Activated T-helper 1 cell treated with Interleukin-2 at 50 U/mL for 16 hours (primary cell): Measurements from ENCODE around the gene XPR1.
A peak's percentile ranks its signal among the peaks of the same experiment; 100 is the strongest.

Experiments
- DNase-seq: peaks from one replicate; pipeline ENCODE4 v3.0.0-alpha.2; 2020; ENCODE audit warnings: low read depth

XPR1 gene

DNA sequence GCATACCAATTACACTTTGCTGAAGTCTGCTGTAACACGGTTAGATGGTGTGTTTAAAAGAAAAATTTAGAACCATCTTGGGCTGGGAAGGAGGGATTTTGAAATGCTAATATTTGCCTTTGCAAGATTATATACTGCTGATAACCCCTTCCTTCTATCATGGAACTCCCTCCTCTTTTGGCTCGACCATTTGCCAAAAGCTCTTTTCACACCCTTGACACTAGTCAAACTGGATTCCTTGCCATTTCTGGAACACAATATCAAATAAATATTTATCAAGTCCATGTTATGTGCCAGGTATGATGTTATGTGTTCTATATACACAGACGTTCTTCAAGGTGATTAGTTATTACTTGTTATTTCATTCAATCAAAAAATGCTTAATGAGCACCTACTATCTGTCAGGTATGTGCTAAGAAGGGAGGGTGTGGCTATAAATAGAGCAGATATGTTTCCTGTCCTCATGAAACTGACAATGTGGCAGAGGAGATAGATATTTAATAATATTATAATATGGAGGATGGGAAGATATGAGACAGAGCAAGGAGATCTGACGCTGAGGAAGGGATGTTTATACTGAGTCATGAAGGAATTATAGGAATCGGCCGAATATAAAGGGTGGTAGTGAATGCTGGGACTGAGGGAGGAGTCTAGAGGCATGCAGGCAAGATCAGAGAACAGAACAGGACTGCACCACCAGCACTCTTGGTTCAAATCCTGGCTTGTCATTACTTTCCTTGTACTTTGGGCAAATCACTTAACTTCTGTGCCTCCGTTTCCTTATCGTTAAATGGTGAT lies 16.1 kb upstream of the XPR1 start:
- no peak for DNase-seq

DNA sequence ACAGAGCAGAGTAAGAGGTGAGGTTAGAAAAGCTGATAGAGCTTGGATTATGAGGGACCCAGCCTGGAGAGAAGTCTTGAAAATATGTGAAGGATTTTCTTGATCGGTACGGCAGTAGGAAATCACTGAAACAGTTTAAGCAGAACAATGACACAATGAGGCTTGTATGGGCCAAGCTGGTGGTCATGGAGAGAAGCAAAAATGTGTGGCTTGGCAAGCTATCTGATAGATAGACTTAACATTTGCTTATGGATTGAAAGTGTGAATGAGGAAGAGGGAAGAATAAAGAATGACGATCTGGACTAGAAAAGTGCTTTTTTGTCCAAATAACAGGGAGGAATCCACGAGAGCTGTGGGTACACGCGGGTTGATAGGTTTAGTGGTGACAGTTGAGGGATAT lies 15.4 kb upstream of the XPR1 start:
- DNase-seq: no peak

GRCh38 chr1:180617774-180618395 lies 13.9 kb upstream of the XPR1 start:
- no peak for DNase-seq

GRCh38 chr1:180620581-180620980 lies 11.2 kb upstream of the XPR1 start:
- no peak for DNase-seq

DNA sequence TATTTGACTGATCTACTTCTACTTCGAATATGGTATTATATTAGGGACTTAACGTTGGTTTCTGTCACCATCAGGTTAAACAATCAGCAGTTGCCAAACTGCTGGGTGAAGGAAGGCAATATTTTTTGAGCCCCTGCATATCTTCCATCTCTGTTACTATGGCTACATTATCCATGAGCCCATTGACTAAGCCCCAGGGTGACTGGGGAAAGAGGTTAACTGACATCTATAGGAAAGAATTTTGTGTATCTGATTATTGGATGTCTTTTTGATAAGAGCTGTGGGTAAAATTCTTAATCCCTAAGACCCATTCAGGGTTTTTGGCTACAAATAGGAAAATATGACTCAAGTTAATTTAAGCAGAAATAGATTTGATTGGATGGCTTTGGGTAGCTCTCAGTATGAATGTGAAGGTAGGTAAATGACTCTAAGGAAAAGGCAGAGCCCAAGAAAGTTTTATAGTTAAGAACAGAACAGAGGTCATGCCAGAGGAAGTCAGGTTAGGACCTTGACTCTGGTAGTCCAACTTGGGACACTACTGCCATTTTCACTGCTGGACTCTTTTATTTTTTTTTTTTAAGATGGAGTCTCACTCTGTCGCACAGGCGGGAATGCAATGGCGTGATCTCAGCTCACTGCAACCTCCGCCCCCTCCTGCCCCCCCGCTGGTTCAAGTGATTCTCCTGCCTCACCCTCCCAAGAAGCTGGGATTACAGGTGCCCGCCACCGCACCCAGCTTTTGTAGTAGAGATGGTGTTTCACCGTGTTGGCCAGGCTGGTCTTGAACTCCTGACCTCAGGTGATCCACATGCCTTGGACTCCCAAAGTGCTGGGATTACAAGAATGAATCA lies 8.9 kb upstream of the XPR1 start:
- DNase-seq: no peak

- DNase-seq: no peak
These were observed 8.1 kb upstream of the XPR1 start for GRCh38 chr1:180623579-180624347.

DNA sequence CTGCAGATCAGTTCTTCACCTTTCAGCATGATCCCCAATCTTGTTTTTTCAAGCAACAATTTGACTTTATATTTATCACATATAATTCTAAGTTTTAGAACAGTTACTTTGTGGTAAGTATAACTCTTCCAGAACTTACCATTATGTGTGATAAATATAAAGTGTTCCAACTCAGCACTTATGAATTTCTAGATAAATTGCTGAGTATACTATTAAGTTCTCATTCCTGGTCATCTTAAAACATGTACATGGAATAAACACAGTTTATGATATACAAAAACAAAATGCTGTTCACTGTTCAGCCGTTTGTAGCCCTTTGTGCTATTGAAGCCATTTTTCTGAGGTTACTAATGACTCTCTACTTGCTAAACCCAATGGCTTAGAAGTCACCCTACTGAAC lies 5.1 kb upstream of the XPR1 start:
- DNase-seq: no peak

DNA sequence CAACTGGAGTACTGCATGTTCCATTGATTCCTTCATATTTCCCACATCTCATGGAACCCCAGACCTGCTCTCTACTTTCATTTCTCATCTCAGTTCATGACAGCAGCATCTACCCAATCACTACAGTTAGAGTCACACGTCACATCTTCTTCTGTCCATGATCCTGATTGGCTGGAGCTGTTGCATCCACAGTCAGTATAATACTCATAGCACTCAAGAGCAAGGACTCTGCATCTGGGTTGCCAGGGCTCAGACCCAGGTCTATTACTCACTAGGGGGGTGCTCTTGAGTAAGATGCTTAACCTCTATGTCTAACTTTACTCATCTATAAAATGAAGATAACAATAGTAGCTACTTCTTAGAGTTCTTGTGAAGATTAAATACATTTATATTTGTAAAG lies 4.4 kb upstream of the XPR1 start:
- DNase-seq: no peak

DNA sequence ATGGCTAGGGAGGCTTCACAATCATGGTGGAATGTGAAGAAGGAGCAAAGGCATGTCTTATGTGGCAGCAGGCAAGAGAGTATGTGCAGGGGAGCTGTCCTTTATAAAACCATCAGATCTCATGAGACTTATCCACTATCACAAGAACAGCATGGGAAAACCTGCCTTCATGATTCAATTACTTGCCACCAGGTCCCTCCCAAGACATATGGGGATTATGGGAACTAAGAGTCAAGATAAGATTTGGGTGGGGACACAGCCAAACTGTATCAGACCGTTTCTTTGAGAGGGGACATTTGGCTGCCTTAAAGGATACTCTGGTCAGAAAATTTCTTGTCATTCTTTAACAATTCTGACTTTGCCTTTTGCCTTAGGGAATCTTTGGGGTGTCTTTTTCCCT lies 3.2 kb upstream of the XPR1 start:
- no peak for DNase-seq

DNA sequence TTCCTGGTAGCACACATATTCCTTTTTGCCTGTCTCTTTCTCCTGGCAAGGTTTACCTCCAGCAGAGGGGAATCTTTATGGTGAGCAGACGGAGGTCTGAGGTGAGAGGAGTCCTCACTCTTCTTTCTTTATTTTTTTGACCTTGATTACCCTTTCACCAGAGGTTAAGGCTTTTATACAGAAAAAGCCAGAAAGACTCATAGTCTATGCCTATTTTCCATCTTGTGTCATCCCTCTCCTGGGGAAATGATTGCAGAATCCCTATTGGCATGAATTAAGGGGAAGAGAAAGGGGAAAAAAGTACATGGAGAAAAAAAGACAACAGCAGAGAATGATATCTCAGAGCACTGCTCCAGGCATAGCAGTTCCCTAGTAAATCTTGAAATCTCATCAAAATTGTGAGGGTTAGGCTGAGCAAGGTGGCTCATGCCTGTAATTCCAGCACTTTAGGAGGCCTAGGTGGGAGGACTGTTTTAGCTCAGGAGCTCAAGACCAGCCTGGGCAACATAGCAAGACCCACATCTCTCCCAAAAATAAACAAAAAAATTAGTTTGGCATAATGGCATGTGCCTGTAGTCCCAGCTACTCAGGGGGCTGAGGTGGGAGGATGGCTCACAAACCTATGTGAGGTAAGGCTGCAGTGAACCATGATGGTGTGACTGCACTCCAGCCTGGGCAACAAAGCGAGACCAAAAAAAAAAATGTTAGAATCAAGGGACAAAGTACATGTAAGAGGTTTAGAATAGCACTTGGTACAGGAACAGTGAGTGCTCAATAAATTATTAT lies 1.2 kb upstream of the XPR1 start:
- no peak for DNase-seq

DNA sequence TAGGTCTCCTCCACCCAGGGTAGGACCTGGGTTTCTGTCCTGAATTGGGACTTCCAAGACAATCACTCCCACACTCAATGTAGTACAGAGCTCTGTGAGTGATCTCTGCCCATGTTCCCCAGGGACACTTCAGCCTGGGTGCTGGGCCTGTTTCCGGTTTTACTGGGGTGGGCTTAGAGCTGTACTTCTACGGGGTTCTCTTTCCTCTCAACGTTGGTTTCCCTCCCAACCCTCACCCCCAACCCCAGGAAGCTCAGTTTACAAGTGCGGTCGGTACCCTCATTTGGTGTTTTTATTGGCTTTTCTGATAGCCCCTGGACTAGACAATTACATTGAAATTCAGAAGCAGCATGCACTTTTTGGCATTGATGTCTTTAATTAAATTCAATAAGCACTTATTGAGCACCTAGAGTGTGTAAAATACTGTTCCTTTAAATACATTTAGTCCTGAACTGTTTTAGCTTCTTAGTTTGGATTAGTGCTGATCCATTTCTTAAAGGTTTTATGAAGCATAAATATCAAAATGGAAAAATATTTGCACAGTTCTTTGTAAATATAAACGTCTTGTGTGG lies 542 bp upstream of the XPR1 start:
- no peak for DNase-seq

DNA sequence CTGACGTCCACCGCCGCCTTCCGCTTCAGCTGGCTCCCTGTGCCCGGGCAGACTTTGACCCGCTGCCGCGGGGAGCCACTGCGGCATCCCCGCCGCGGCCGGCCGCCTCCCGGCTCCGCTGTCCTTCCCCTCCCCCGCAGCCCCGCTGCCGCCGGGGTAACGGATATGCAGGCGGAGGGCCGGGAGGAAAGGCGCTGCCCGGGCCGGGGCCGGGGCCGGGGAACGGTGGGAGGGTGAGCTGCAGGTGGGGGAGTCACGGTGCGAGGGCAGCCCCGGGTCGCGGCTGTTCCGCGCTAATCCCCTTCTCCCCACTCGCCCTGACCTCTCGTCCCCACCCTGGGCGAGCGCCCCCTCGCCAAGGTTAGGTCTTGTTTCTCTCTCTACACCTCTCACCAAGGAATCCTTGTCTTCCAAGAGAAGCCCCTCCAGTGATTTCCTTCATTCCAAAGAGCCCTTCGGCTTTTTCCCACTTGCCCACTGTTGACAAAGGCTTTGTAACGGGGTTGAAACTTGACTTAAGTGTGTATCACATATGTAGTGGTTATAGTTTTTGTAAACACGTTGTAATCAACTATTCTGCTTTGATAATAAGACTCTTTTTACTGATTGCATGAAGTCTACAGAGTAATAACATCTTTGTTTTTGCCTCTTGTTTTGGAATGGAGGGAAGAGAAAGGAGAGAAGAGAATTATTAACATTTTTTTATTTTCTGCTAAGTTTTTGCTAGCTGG lies 669 bp downstream of the XPR1 start:
- DNase-seq: peak; percentile 45

DNA sequence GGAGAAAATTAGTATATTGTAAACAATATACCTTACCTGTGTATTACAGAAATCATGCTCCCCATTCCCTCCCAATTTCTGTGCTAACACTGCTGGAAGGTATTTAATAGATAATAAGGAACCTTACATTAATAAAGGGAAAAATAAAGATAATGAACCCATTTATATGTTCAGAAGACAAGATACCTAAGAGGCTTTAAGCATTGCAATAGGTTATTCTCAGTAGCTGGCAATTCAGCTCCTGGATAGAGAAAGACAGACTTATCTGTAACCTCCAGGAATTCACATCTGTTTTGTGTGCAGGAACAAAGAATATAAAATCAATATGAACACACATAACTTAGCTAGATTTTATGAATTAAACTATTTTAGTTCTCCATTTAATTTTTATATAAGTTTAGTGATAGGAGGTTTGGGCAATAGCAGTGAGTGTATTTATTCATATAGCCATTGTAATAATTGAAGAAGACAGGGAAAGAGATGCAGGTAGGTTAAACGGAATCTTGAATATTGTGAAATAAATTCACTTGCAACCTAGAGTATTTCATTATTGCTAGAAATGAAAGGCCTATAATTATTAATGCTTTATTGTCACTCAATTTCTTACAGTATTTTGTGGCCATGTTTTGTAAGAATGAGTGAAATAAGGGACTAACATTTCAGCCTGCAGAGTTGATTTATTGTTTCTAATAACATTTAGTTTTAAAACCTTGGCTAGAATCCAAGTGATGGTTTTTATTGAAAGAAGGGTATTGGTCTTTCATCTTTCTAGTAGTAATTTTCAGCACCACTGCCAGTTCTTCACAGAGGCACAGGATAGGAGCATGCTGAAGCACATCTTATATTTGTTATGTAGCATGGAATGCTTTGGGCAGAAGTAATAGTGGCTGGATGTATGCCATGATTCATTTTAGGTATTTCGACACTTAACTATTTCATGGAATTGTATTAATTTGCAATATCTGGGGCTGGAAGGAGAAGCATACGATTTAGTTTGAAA lies 1.5 kb downstream of the XPR1 start:
- DNase-seq: no peak

GRCh38 chr1:180636138-180636537 lies 4.3 kb downstream of the XPR1 start:
- no peak for DNase-seq

GRCh38 chr1:180639871-180640270 lies 8.0 kb downstream of the XPR1 start:
- no peak for DNase-seq

- no peak for DNase-seq
These were observed 8.7 kb downstream of the XPR1 start for GRCh38 chr1:180640531-180640949.

GRCh38 chr1:180641662-180642061 lies 9.8 kb downstream of the XPR1 start:
- DNase-seq: no peak

DNA sequence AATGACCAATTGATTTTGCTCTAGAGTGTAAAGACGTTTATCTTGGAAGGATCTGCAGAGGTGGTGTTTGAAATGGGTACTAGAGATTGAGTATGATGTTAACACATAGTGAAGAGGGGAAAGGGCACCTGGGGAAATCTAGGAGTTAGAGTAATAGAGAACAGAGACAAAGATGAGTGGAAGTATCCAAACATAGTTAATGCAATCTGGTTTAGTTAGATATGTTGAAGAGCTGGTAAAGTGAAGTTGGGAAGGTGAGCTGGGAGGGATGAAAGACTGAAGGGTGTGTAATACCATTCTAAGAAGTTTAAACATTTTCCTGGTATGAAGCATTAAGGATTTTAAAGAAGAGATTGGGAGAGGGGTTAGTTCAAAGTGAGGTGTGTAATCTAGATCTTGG lies 11.0 kb downstream of the XPR1 start:
- no peak for DNase-seq

- no peak for DNase-seq
These were observed 11.9 kb downstream of the XPR1 start for GRCh38 chr1:180643693-180644092.
